ENCODE measurements around the gene AURKA. TPM values are rescaled to one million over a fixed set of nuclear protein-coding genes. Genes with fewer than 3 reads are reported as not detected.

The AURKA gene
- 10.4 and 11.7 TPM in 2 replicates for total RNA-seq
- long read RNA-seq, transcript AURKA-208 (9 exons, 2,114 nt) = major isoform, 11 of 53 reads
- long read RNA-seq, transcript AURKA-206 (9 exons, 2,169 nt) = minor isoform, 10 of 53 reads
- long read RNA-seq, partial matches to known transcripts = 5 of 53 reads
- long read RNA-seq, other reads (novel, unspliced or antisense) = 16 of 53 reads

DNA sequence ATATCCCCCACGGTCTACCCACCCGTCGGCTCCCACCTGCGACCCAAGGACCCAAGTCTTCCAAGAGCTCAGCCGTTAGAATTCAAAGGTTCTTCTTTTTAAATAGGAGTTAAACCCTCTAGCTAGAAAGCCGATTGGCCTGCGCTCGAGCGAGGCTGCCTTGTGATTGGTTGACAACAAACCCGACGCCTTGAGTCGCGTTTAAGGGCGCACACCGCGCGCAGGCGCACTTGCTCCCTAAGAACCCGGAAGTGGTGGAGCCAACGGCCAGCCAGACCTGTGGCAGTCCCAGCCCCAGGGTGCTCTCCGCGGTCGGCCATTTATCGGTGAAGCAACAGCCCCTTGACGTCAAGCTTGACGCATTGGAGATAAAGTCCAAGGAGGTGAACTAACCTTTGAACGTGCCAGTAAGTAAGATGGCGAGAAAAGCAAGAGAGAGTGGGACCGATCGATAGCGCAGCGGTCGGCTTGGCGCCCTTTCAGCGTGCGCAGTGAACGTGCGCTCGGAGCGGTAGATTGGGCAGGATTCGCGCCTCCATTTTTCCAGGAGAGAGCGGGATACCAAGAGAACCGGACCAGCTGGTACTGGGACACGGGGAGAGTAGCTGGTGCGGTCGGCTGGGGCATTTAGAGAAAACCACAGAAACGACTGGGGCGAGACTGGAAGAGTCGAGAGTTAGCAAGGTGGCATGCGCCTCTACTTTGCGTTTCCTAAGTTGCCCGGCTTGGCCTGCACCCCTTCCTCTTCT, at the start of gene AURKA, which contains the start of gene CSTF1:
Gene AURKA, minus strand, starts transcription at position 84 of the 749 bp plus-strand sequence. CDS start 4,018 bp downstream, outside the sequence.
Gene CSTF1, plus strand, starts transcription at position 514 of the 749 bp plus-strand sequence. CDS start 2,908 bp downstream, outside the sequence.
- Mint-ChIP-seq H3K27me3 (ENCODE audit: unreplicated experiment) (no peaks in the 10 kb centered on the region), H3K27ac (ENCODE audit: unreplicated experiment) (peak within 1 kb of the TSS; percentile 53), H3K36me3 (ENCODE audit: unreplicated experiment) (peaks cover 6% of the 10 kb centered on the region), H3K4me1 (ENCODE audit: unreplicated experiment) (peaks cover 31% of the 10 kb centered on the region), H3K9me3 (ENCODE audit: unreplicated experiment) (no peaks in the 10 kb centered on the region), H3K4me3 (ENCODE audit: unreplicated experiment) (no peak within 1 kb of the TSS)
- peak; percentile 100 for DNase-seq (ENCODE audit: extremely low spot score, unreplicated experiment)
- TF ChIP-seq, protein P1, sequence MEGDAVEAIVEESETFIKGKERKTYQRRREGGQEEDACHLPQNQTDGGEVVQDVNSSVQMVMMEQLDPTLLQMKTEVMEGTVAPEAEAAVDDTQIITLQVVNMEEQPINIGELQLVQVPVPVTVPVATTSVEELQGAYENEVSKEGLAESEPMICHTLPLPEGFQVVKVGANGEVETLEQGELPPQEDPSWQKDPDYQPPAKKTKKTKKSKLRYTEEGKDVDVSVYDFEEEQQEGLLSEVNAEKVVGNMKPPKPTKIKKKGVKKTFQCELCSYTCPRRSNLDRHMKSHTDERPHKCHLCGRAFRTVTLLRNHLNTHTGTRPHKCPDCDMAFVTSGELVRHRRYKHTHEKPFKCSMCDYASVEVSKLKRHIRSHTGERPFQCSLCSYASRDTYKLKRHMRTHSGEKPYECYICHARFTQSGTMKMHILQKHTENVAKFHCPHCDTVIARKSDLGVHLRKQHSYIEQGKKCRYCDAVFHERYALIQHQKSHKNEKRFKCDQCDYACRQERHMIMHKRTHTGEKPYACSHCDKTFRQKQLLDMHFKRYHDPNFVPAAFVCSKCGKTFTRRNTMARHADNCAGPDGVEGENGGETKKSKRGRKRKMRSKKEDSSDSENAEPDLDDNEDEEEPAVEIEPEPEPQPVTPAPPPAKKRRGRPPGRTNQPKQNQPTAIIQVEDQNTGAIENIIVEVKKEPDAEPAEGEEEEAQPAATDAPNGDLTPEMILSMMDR (IDR thresholded peaks at IDR 0.05) = no peak

DNA sequence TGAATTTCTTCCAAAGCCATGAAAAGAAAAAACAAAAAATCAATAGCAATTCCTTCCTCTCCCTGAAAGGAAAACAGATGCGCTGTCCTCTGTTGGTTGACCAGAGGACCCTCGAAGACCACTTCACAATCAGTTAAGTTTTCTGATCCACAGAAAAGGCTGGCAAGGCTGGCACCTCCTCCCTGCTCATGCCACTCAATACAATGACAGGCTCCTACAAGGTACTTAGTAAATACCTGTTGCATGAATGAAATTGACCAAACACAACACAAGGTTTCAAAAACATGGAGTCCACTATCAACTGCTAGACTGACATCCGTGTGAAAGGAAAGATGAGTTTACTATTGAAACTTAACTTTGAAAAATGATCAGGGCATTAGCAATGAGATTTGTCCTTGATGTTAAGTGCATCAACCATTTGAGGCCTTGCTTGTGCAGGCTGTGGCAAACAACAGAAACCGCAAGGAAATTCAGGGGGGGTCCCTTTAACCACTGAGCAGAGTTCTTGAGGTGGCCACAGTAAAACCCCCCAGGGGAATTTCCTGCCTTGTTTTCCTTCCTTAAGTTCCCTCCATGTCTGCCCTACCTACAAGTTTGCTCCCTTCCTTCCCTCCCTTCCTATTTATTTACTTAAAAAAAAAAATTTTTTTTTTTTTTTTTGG, 48.5 kb upstream of the AURKA start:
- DNase-seq (ENCODE audit: extremely low spot score, unreplicated experiment) = no peak
- Mint-ChIP-seq H3K27me3 (ENCODE audit: unreplicated experiment) (no peaks in the 10 kb centered on the region), H3K9me3 (ENCODE audit: unreplicated experiment) (no peaks in the 10 kb centered on the region), H3K36me3 (ENCODE audit: unreplicated experiment) (no peaks in the 10 kb centered on the region), H3K27ac (ENCODE audit: unreplicated experiment) (peak overlapping the region; percentile 86), H3K4me1 (ENCODE audit: unreplicated experiment) (peaks cover 48% of the 10 kb centered on the region), H3K4me3 (ENCODE audit: unreplicated experiment) (no peak overlapping the region)
- TF ChIP-seq, protein P1 (IDR thresholded peaks at IDR 0.05) = no peak

DNA sequence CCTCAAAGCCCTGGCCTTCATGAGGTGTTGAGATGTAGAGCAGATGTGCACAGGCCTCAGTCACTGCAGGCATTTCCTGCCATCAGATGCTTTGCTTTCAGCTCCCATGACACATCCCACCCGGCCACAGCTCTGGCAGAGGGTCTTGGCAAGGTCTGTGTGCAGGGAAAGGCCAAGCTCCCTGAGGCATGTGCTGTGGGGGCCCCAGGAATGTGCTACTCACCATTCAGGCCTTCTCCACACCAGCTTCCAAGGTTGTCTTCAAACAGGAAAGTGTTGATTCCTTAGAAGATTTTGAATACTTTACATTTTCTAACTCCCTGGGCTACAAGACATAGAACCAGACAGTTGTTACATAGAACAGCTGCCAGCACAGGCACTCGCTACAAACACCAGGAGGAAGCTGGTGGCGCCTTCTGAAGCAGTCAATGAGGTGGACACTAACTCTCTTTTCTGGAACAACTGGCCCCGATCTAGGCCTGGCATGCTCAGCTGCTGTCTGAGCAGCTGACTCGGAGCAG, 47.8 kb upstream of the AURKA start:
- Mint-ChIP-seq H3K4me1 (ENCODE audit: unreplicated experiment) (peaks cover 48% of the 10 kb centered on the region), H3K36me3 (ENCODE audit: unreplicated experiment) (no peaks in the 10 kb centered on the region), H3K27ac (ENCODE audit: unreplicated experiment) (peak overlapping the region; percentile 86), H3K4me3 (ENCODE audit: unreplicated experiment) (no peak overlapping the region), H3K27me3 (ENCODE audit: unreplicated experiment) (no peaks in the 10 kb centered on the region), H3K9me3 (ENCODE audit: unreplicated experiment) (no peaks in the 10 kb centered on the region)
- DNase-seq (ENCODE audit: extremely low spot score, unreplicated experiment) = peak; percentile 87
- TF ChIP-seq, protein P1 (IDR thresholded peaks at IDR 0.05) = no peak

DNA sequence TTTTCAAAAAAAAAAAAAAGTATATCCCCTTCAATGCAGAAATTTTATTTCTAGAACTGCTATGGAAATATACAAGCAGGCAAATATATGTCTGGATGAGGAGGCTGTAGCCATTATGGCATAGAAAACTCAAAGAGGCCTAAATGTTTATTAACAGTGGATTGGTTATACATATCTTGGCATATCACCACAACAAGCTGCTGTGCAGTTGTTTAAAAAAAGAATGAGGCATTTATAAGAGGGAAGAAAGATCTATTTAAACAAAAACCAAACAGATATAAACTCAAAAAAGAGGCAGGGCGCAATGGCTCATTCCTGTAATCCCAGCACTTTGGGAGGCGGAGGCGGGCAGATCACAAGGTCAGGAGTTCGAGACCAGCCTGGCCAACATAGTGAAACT, 46.3 kb upstream of the AURKA start:
- DNase-seq (ENCODE audit: extremely low spot score, unreplicated experiment) = no peak
- Mint-ChIP-seq H3K36me3 (ENCODE audit: unreplicated experiment) (no peaks in the 10 kb centered on the region), H3K4me3 (ENCODE audit: unreplicated experiment) (no peak overlapping the region), H3K4me1 (ENCODE audit: unreplicated experiment) (peaks cover 39% of the 10 kb centered on the region), H3K27me3 (ENCODE audit: unreplicated experiment) (no peaks in the 10 kb centered on the region), H3K27ac (ENCODE audit: unreplicated experiment) (no peak overlapping the region), H3K9me3 (ENCODE audit: unreplicated experiment) (no peaks in the 10 kb centered on the region)
- TF ChIP-seq, protein P1 (IDR thresholded peaks at IDR 0.05) = no peak
